NCI-H82 treated with DMSO at 0.1 percent for 48 hours (cell line): ENCODE measurements around the gene KIFAP3.
"Not testable (repeated sequence)": the region's sequence is repeated elsewhere in the genome, so short reads cannot be mapped to it uniquely, and the experiment has no call there.

Source experiments
- DNase-seq: peaks from one replicate; lab custom pipeline; 2025; ENCODE audit not compliant: unreplicated experiment; lab: John Stamatoyannopoulos, UW

KIFAP3 gene

GRCh38 chr1:170064821-170065220 lies 9.7 kb downstream of the KIFAP3 start:
- DNase-seq, result no peak

- no peak for DNase-seq
Measured at GRCh38 chr1:170063109-170063826, 11.2 kb downstream of the KIFAP3 start.

GRCh38 chr1:170061676-170062075 lies 12.8 kb downstream of the KIFAP3 start:
- DNase-seq, result not testable (repeated sequence)

- DNase-seq, result not testable (repeated sequence)
Measured at GRCh38 chr1:170060015-170060520, 14.4 kb downstream of the KIFAP3 start.

GRCh38 chr1:170049176-170049800 lies 25.2 kb downstream of the KIFAP3 start:
- no peak for DNase-seq

- no peak for DNase-seq
Measured at GRCh38 chr1:170048515-170048914, 26.0 kb downstream of the KIFAP3 start.

GRCh38 chr1:170044187-170044586 lies 30.3 kb downstream of the KIFAP3 start:
- no peak for DNase-seq

GRCh38 chr1:170041423-170042192 lies 32.9 kb downstream of the KIFAP3 start:
- no peak for DNase-seq

- DNase-seq, result no peak
Measured at GRCh38 chr1:170032531-170033280, 41.8 kb downstream of the KIFAP3 start.

GRCh38 chr1:170030212-170030611 lies 44.3 kb downstream of the KIFAP3 start:
- no peak for DNase-seq

- no peak for DNase-seq
Measured at GRCh38 chr1:170027760-170028159, 46.7 kb downstream of the KIFAP3 start.

GRCh38 chr1:170020859-170021258 lies 53.6 kb downstream of the KIFAP3 start:
- no peak for DNase-seq

- DNase-seq, result no peak
Measured at GRCh38 chr1:170017478-170017877, 57.0 kb downstream of the KIFAP3 start.

GRCh38 chr1:170012920-170013319 lies 61.6 kb downstream of the KIFAP3 start:
- DNase-seq, result no peak

GRCh38 chr1:170010443-170010842 lies 64.1 kb downstream of the KIFAP3 start:
- no peak for DNase-seq

- DNase-seq, result no peak
Measured at GRCh38 chr1:170009551-170009950, 64.9 kb downstream of the KIFAP3 start.

- DNase-seq, result not testable (repeated sequence)
Measured at GRCh38 chr1:170008745-170009144, 65.8 kb downstream of the KIFAP3 start.

- DNase-seq, result not testable (repeated sequence)
Measured at GRCh38 chr1:170003270-170003835, 71.1 kb downstream of the KIFAP3 start.

GRCh38 chr1:170001266-170001665 lies 73.2 kb downstream of the KIFAP3 start:
- no peak for DNase-seq

GRCh38 chr1:169999761-170000160 lies 74.7 kb downstream of the KIFAP3 start:
- DNase-seq, result no peak

GRCh38 chr1:169999331-169999741 lies 75.2 kb downstream of the KIFAP3 start:
- peak; percentile 41 for DNase-seq
